Measurements from ENCODE around the gene SIGMAR1. TPM values are rescaled to one million over a fixed set of nuclear protein-coding genes. Genes with fewer than 3 reads are reported as not detected.

The SIGMAR1 gene
- polyA plus RNA-seq, 5 donors: 35.9 to 56.3 (median 36.8) TPM

Other genes starting within 250 kb of the SIGMAR1 start
- gene FAM219A, start 179.2 kb downstream of the SIGMAR1 start, polyA plus RNA-seq (ENCODE audit: insufficient read depth in 1 of 5, insufficient read length in 5 of 5, low replicate concordance in 1 of 5): 10 to 100 TPM; 11.6 to 15.5 (median 14.7) TPM
- 10 to 100 TPM in 1 of 5 donors, 1 to 10 TPM in 4; 1.4 to 10.9 (median 7.4) TPM for gene DNAI1, start 179.0 kb downstream of the SIGMAR1 start, polyA plus RNA-seq (ENCODE audit: insufficient read depth in 1 of 5, insufficient read length in 5 of 5, low replicate concordance in 1 of 5)
- 1 to 10 TPM in 3 of 5 donors, under 1 TPM in 2; 0.98 to 2.7 (median 1.1) TPM for gene ENHO, start 114.8 kb downstream of the SIGMAR1 start, polyA plus RNA-seq (ENCODE audit: insufficient read depth in 1 of 5, insufficient read length in 5 of 5, low replicate concordance in 1 of 5)
- 10 to 100 TPM; 24.2 to 42.1 (median 32.7) TPM for gene CNTFR, start 48.1 kb downstream of the SIGMAR1 start, polyA plus RNA-seq (ENCODE audit: insufficient read depth in 1 of 5, insufficient read length in 5 of 5, low replicate concordance in 1 of 5)
- 10 to 100 TPM; 18.4 to 26.2 (median 20.2) TPM for gene RPP25L, start 25.7 kb downstream of the SIGMAR1 start, polyA plus RNA-seq (ENCODE audit: insufficient read depth in 1 of 5, insufficient read length in 5 of 5, low replicate concordance in 1 of 5)
- gene DCTN3, start 17.3 kb downstream of the SIGMAR1 start, polyA plus RNA-seq (ENCODE audit: insufficient read depth in 1 of 5, insufficient read length in 5 of 5, low replicate concordance in 1 of 5): 100 to 1,000 TPM in 1 of 5 donors, 10 to 100 TPM in 4; 86.1 to 101 (median 96.5) TPM
- under 1 TPM in 3 of 5 donors, not detected in 2; 0.13 to 0.27 (median 0.17) TPM for gene ARID3C, start 8.7 kb downstream of the SIGMAR1 start, polyA plus RNA-seq (ENCODE audit: insufficient read depth in 1 of 5, insufficient read length in 5 of 5, low replicate concordance in 1 of 5)
- gene GALT, start 8.9 kb upstream of the SIGMAR1 start, polyA plus RNA-seq (ENCODE audit: insufficient read depth in 1 of 5, insufficient read length in 5 of 5, low replicate concordance in 1 of 5): 10 to 100 TPM; 61.6 to 87.8 (median 75.1) TPM
- gene IL11RA, start 14.4 kb upstream of the SIGMAR1 start, polyA plus RNA-seq (ENCODE audit: insufficient read depth in 1 of 5, insufficient read length in 5 of 5, low replicate concordance in 1 of 5): 100 to 1,000 TPM in 3 of 5 donors, 10 to 100 TPM in 2; 86.7 to 124 (median 108) TPM
- gene CCL27, start 24.9 kb upstream of the SIGMAR1 start, polyA plus RNA-seq (ENCODE audit: insufficient read depth in 1 of 5, insufficient read length in 5 of 5, low replicate concordance in 1 of 5): 1 to 10 TPM in 1 of 5 donors, under 1 TPM in 3, not detected in 1; 0.57 to 1.1 (median 0.87) TPM
- under 1 TPM in 3 of 5 donors, not detected in 2; 0.51 to 0.74 (median 0.67) TPM for gene CCL19, start 53.5 kb upstream of the SIGMAR1 start, polyA plus RNA-seq (ENCODE audit: insufficient read depth in 1 of 5, insufficient read length in 5 of 5, low replicate concordance in 1 of 5)
- gene CCL21, start 72.3 kb upstream of the SIGMAR1 start, polyA plus RNA-seq (ENCODE audit: insufficient read depth in 1 of 5, insufficient read length in 5 of 5, low replicate concordance in 1 of 5): 100 to 1,000 TPM; 106 to 169 (median 142) TPM

All from right lung (tissue), 5 donors.